Peyer's patch (tissue), 4 donors: ENCODE results near the gene NLGN1.

Experiments used
- CTCF ChIP-seq, 6 experiments: fragments of 450-650 bp in 4 of 6; fragments of 200-600 bp in 2 of 6; sonication (generic) in 1 of 6; IDR thresholded peaks; one replicate each; pipeline ENCODE4 v1.5.1; 2017 to 2019; ENCODE audit warnings: antibody characterized with exemption in 6 of 6, mild to moderate bottlenecking in 3 of 6, moderate library complexity in 1 of 6
- POLR2A ChIP-seq, 2 donors: fragments of 450-650 bp; IDR thresholded peaks; one replicate each; pipeline ENCODE4 v1.5.1; 2017; ENCODE audit warnings: antibody characterized with exemption in 2 of 2, mild to moderate bottlenecking in 2 of 2, moderate library complexity in 2 of 2

- TF ChIP-seq CTCF (IDR thresholded peaks at IDR 0.05) (peak in 2 of 6 experiments; percentile 20 to 34), POLR2A (IDR thresholded peaks at IDR 0.05) (no peak)
Observed at GRCh38 chr3:173529062-173529711, 131.6 kb downstream of the NLGN1 start.
